IMR-90 (cell line): ENCODE measurements around the gene ATP12A. TPM values are rescaled to one million over a fixed set of nuclear protein-coding genes. Genes with fewer than 3 reads are reported as not detected.

ENCODE experiments used
- ATAC-seq: fragments of 200-7000 bp; cut with Tn5 transposase; 2 replicates; pipeline ENCODE4 v1.9.1; 2020; ENCODE audit warnings: low read depth, mild to moderate bottlenecking, moderate library complexity
- BruUV-seq: library from RNA; stranded (reverse); fragments of 400-500 nt; replicated peaks from 2 replicates; lab custom pipeline; 2021; lab: Mats Ljungman, UMichigan
- CTCF ChIA-PET: fragments of 300-600 bp; formaldehyde crosslinking; extraction: SDS; loops from one replicate; lab custom pipeline; 2021; ENCODE audit warnings: antibody characterized with exemption; lab: Yijun Ruan, JAX
- POLR2A ChIA-PET: fragments of 300-600 bp; sonication (Branson Sonifier 250); formaldehyde crosslinking; loops from one replicate; lab custom pipeline; 2022; ENCODE audit warnings: antibody characterized with exemption; ENCODE audit not compliant: unreplicated experiment; lab: Charles Lee
- DNase-seq: peaks from one replicate; pipeline ENCODE4 v3.0.0; 2013
- H2AFZ ChIP-seq: replicated peaks from 2 replicates; pipeline ENCODE3; 2013; ENCODE audit warnings: low read length, mild to moderate bottlenecking; ENCODE audit not compliant: poor library complexity
- H2AK5ac ChIP-seq: 2 replicates; pipeline ENCODE4 v1.6.1; 2013; ENCODE audit warnings: low read depth, low read length, inconsistent platforms
- H2AK9ac ChIP-seq: replicated peaks from 2 replicates; pipeline ENCODE3; 2013; ENCODE audit warnings: mild to moderate bottlenecking, low read depth, low read length, moderate library complexity; ENCODE audit not compliant: poor library complexity
- H2BK120ac ChIP-seq: 2 replicates; pipeline ENCODE4 v1.6.1; 2013; ENCODE audit warnings: low read depth, low read length, inconsistent platforms
- H2BK15ac ChIP-seq: 3 replicates; pipeline ENCODE4 v1.6.1; 2013; ENCODE audit warnings: low read depth, low read length, inconsistent platforms
- H2BK20ac ChIP-seq: 2 replicates; pipeline ENCODE4 v1.6.1; 2013; ENCODE audit warnings: low read depth, mild to moderate bottlenecking, inconsistent platforms, low read length, moderate library complexity
- H2BK5ac ChIP-seq: 2 replicates; pipeline ENCODE4 v1.6.1; 2013; ENCODE audit warnings: mild to moderate bottlenecking, low read depth, low read length, inconsistent platforms; ENCODE audit not compliant: poor library complexity, severe bottlenecking
- H3K14ac ChIP-seq: replicated peaks from 2 replicates; pipeline ENCODE4 v1.6.1; 2013; ENCODE audit warnings: low read depth, low read length, inconsistent platforms
- H3K18ac ChIP-seq: 2 replicates; pipeline ENCODE4 v1.6.1; 2013; ENCODE audit warnings: low read depth, low read length, control low read depth
- H3K23ac ChIP-seq: 2 replicates; pipeline ENCODE4 v1.6.1; 2013; ENCODE audit warnings: low read depth, low read length, inconsistent platforms
- H3K27ac ChIP-seq: 2 replicates; pipeline ENCODE4 v1.5.1; 2013; ENCODE audit warnings: mild to moderate bottlenecking, control low read depth, low read length; ENCODE audit not compliant: insufficient read depth
- H3K27me3 ChIP-seq: 2 replicates; pipeline ENCODE4 v1.6.1; 2013; ENCODE audit warnings: low read length; ENCODE audit not compliant: control insufficient read depth, insufficient read depth
- H3K36me3 ChIP-seq: 2 replicates; pipeline ENCODE4 v1.6.1; 2013; ENCODE audit warnings: low read length, mixed read lengths; ENCODE audit not compliant: control insufficient read depth, insufficient read depth
- H3K4ac ChIP-seq: 2 replicates; pipeline ENCODE4 v1.6.1; 2013; ENCODE audit warnings: low read depth, low read length, inconsistent platforms
- H3K4me1 ChIP-seq: 2 replicates; pipeline ENCODE4 v1.6.1; 2013; ENCODE audit warnings: low read length, mixed read lengths; ENCODE audit not compliant: control insufficient read depth, insufficient read depth
- H3K4me2 ChIP-seq: 2 replicates; pipeline ENCODE4 v1.6.1; 2013; ENCODE audit warnings: low read depth, mild to moderate bottlenecking, control low read depth, low read length, moderate library complexity
- H3K4me3 ChIP-seq: 2 replicates; pipeline ENCODE4 v1.5.1; 2013; ENCODE audit warnings: low read depth, mild to moderate bottlenecking, control low read depth, low read length, moderate library complexity; ENCODE audit not compliant: insufficient read depth
- H3K56ac ChIP-seq: 2 replicates; pipeline ENCODE4 v1.6.1; 2013; ENCODE audit warnings: low read length, inconsistent platforms; ENCODE audit not compliant: insufficient read depth; ENCODE audit errors: extremely low read depth
- H3K79me1 ChIP-seq, 2 experiments: 2 replicates each; pipeline ENCODE4 v1.6.1; 2013; ENCODE audit warnings: low read length in 2 of 2, inconsistent platforms in 1 of 2, low read depth in 1 of 2
- H3K9ac ChIP-seq: 2 replicates; pipeline ENCODE4 v1.6.1; 2013; ENCODE audit warnings: low read depth, low read length, control low read depth
- H3K9me1 ChIP-seq: 2 replicates; pipeline ENCODE4 v1.6.1; 2013; ENCODE audit warnings: low read length, inconsistent platforms; ENCODE audit not compliant: insufficient read depth
- H3K9me3 ChIP-seq: 2 replicates; pipeline ENCODE4 v1.6.1; 2013; ENCODE audit warnings: low read length; ENCODE audit not compliant: control insufficient read depth, insufficient read depth
- H4K20me1 ChIP-seq: 2 replicates; pipeline ENCODE4 v1.6.1; 2013; ENCODE audit warnings: low read length, inconsistent platforms; ENCODE audit not compliant: insufficient read depth
- H4K5ac ChIP-seq: 2 replicates; pipeline ENCODE4 v1.6.1; 2013; ENCODE audit warnings: mild to moderate bottlenecking, low read depth, low read length, control low read depth
- H4K8ac ChIP-seq, 2 experiments: 2 replicates each; pipeline ENCODE4 v1.6.1; 2013; ENCODE audit warnings: low read depth in 2 of 2, low read length in 2 of 2, control low read depth in 1 of 2, inconsistent platforms in 1 of 2
- H4K91ac ChIP-seq: 2 replicates; pipeline ENCODE4 v1.6.1; 2013; ENCODE audit warnings: low read depth, low read length, inconsistent platforms; ENCODE audit not compliant: insufficient read depth
- ELK1 ChIP-seq: fragments of 150-350 bp; IDR thresholded peaks from 2 replicates; pipeline ENCODE4 v1.6.1; 2016; ENCODE audit warnings: low read depth, mild to moderate bottlenecking, low read length, moderate library complexity, borderline replicate concordance
- FOS ChIP-seq: fragments of 150-350 bp; IDR thresholded peaks from 2 replicates; pipeline ENCODE4 v1.6.1; 2016; ENCODE audit warnings: low read depth, low read length
- RAD21 ChIP-seq: IDR thresholded peaks from 2 replicates; pipeline ENCODE4 v1.6.1; 2012; ENCODE audit warnings: low read length, improper control_type of control experiment
- RCOR1 ChIP-seq: IDR thresholded peaks from 2 replicates; pipeline ENCODE4 v1.6.1; 2012; ENCODE audit warnings: mild to moderate bottlenecking, low read length, improper control_type of control experiment; ENCODE audit not compliant: insufficient replicate concordance
- WGBS, 2 experiments: methylation state at CpG; one replicate each; pipeline versions ENCODE4 v1.1.5 to v1.1.7; 2013; ENCODE audit warnings: missing lambda C conversion rate in 2 of 2; ENCODE audit not compliant: insufficient read length in 1 of 2; ENCODE audit errors: extremely low coverage in 2 of 2; 5-methylcytosine and 5-hydroxymethylcytosine counted together
- dilution Hi-C: fragments of 300-500 bp; cut with HindIII; formaldehyde crosslinking; loops from one replicate; pipeline ENCODE4 v1.14.3; 2018; ENCODE audit warnings: low sequenced_read_pairs; ENCODE audit not compliant: unreplicated experiment
- in situ Hi-C: fragments of 300-500 bp; cut with MboI; formaldehyde crosslinking; loops from 3 replicates; pipeline ENCODE4 v1.14.3; 2019; ENCODE audit warnings: low sequenced_read_pairs, inconsistent platforms, mixed read lengths
- intact Hi-C: fragments of 100-400 bp; cut with micrococcal nuclease; formaldehyde crosslinking; loops from 2 replicates; pipeline ENCODE4 v1.10.0; 2022
- polyA plus RNA-seq, 3 experiments: library from polyadenylated mRNA; depleted of rRNA; stranded (reverse); fragments of >200 nt; gene quantifications; 2 replicates each; pipeline ENCODE4 v1.2.3, GENCODE V29; 2012; ENCODE audit warnings: low replicate concordance in 1 of 3
- total RNA-seq: library from RNA; depleted of rRNA; stranded (reverse); fragments of >200 nt; gene quantifications from 2 replicates; pipeline ENCODE4 v1.2.3, GENCODE V29; 2012

The ATP12A gene
- total and polyA plus RNA-seq, 2 of the 4 experiments (the other 2 are of a cell fraction), result not detected

GRCh38 chr13:24654741-24655140 lies 25.5 kb upstream of the ATP12A start:
- no peak overlapping the region for H2BK120ac ChIP-seq
- no peak overlapping the region for H2AK9ac ChIP-seq
- no peak overlapping the region for H3K9ac ChIP-seq
- peak; percentile 61 for ATAC-seq
- H3K23ac ChIP-seq, result no peak overlapping the region
- H2BK15ac ChIP-seq, result no peak overlapping the region
- H4K91ac ChIP-seq, result no peak overlapping the region
- no peaks in the 10 kb centered on the region for H3K79me1 ChIP-seq
- H4K20me1 ChIP-seq, result no peaks in the 10 kb centered on the region
- peaks cover 4% of the 10 kb centered on the region; the same call in 1 of the 2 replicates for H3K27me3 ChIP-seq
- peak overlapping the region; percentile 16; the same call in 1 of the 2 replicates for H3K4me2 ChIP-seq
- H3K27ac ChIP-seq, result no peak overlapping the region
- H3K4ac ChIP-seq, result no peak overlapping the region
- TF ChIP-seq ELK1 (no peak), RCOR1 (no peak), FOS (no peak), RAD21 (no peak)
- ChIA-PET CTCF (no interaction called here), POLR2A (interaction anchor here (0.7 kb wide), 1 partner anchor 17 kb away, joined by 4 read pairs; no protein-coding TSS in a partner anchor)
- no peak overlapping the region for H4K8ac ChIP-seq
- H3K9me1 ChIP-seq, result no peaks in the 10 kb centered on the region
- H2AK5ac ChIP-seq, result no peak overlapping the region
- no peak overlapping the region for H2BK5ac ChIP-seq
- H2BK20ac ChIP-seq, result no peak overlapping the region
- intact Hi-C loops, result no loop called here
- BruUV-seq, result no TSS peak
- H3K4me1 ChIP-seq, result 0 out of 2 replicates have a peak, but pooled peaks cover under 1% of the 10 kb centered on the region
- no peak overlapping the region for H3K4me3 ChIP-seq
- no peaks in the 10 kb centered on the region for H3K9me3 ChIP-seq
- in situ Hi-C loops, result no loop called here
- H4K5ac ChIP-seq, result no peak overlapping the region
- 65% methylated on average over 2 of the region's 7 CpGs; no CpG with 5 or more reads in 1 of the 2 experiments for WGBS, 2 experiments
- DNase-seq, result peak; percentile 51
- no peak overlapping the region for H3K14ac ChIP-seq
- H3K18ac ChIP-seq, result no peak overlapping the region
- H2AFZ ChIP-seq, result no peak overlapping the region
- H3K36me3 ChIP-seq, result no peaks in the 10 kb centered on the region
- H3K56ac ChIP-seq, result no peak overlapping the region
- dilution Hi-C loops, result no loop called here
